GM18861 (cell line): ENCODE data around the gene RPL39.
A peak's percentile ranks its signal among the peaks of the same experiment; 100 is the strongest.
"Not testable (repeated sequence)": the region's sequence is repeated elsewhere in the genome, so short reads cannot be mapped to it uniquely, and the experiment has no call there.

Experiments used
- ATAC-seq: cut with Tn5 transposase; IDR thresholded peaks from one replicate; pipeline ENCODE4 v1.9.1; 2021; ENCODE audit not compliant: unreplicated experiment

Gene RPL39

DNA sequence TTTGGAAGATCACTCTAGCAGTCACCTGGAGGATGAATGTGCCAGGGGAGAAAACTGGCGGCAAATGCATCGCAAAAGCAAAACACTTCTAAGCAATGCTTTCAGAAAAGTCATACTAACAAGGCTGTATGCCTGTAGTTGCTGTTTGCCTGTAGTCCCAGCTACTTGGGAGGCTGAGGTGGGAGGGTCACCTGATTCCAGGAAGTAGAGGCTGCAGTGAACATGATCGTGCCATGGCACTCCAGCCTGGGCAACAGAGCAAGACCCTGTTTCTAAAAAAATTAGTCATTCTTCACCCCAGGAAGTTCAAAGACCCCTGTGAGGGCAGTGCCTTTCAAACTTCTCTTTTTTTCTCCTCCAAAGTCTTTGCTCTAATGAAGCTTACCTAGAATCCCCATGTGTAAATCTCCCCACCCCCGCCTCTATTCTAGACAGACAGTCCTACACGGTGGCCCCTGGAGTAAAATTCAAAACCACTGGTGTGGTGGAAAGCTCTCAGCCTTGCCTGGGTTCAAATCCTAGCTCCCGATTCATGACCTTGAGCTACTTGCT is 27.5 kb downstream of the RPL39 start:
- no peak for ATAC-seq

DNA sequence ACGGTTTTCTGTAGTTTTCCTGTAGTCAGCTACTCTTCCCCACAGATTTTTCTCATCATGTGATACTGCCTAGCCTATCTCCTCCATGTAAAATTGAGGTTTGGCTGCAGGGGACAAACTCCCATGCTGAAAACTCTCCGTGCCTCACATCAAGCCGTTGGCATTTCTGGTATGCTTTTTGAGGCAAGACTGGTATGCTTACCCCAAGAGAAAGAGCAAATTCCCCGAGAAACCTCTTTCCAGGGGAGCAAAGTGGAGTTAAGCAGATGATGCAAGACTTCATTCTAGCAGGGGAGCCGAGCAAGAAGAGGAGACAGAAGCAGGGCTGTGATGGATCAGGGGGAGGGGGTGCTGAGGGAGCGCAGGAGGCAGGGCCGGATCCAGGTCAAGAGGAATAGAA is 28.2 kb downstream of the RPL39 start:
- no peak for ATAC-seq

DNA sequence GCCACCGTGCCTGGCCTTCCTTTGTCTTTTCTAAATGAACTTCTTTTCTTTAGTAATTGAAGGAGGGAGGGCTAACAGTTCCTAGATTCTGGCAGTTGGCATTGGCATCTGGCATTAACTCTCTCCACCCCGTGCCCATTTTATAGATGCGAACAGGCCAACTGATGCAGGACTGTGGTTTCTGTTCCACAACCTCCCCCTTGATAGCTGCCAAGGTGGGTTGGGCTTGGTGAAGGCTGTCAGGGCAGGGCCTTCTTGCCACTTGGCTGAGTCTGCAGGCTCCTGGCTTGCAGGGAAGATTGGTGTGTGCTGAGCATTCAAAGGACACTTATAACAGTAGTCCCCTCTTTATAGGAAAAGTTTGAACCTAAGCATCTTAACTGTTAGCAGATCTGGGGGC is 28.7 kb downstream of the RPL39 start:
- ATAC-seq, result no peak

DNA sequence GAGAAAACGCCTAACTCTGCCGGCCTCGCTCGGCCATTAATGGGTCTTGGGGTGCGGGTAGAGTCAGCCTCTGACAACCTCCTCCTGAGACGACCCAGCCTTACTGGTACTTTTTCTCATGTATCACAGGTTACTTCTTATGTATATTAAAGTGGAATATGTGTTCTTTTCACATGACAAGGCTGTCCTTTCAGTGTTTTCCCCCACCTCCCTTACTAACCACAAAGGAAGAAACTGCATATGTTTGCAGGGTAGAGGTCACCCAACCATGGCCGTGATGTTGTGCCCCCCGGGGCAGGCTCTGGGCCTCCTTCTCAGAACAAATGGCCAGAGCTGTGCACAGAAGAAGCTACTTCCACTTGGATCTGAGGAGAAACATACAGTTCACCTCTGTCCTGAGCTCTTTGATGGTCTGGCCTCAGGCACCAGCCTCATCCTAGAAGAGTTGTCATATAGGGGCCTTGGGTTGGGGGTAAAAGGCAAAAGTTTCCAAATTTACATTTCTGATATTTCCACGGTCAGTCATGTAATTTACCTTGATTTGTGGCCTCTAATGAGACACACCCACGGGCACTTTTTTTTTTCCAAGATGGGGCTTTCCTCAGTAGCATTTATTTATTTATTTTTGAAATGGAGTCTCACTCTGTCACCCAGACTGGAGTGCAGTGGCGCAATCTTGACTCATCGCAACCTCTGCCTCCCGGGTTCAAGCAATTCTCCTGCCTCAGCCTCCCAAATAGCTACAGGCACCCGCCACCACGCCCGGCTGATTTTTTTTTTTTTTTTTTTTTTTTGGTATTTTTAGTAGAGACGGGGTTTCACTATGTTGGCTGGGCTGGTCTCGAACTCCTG is 31.2 kb downstream of the RPL39 start:
- ATAC-seq, result no peak

DNA sequence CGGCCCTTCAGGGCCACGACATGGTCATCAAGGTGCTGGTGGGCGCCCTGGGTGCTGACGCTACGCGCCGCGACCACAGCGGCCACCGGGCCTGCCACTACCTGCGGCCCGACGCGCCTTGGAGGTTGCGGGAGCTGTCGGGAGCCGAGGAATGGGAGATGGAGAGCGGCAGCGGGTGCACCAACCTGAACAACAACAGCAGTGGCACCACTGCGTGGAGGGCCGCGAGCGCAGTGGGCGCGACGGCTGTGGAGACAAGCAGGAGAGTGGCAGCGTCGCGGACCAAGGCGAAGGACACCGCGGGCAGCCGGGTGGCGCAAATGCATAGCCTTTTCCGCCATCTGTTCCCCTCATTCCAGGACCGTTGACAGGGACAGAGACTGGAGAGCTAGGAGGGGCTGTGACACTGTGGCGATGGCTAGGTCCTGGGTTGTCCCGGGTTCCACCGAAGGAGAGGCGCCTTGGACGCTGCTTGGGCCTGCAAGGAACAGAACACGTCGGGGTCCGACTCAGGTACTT is 32.1 kb downstream of the RPL39 start:
- no peak for ATAC-seq

DNA sequence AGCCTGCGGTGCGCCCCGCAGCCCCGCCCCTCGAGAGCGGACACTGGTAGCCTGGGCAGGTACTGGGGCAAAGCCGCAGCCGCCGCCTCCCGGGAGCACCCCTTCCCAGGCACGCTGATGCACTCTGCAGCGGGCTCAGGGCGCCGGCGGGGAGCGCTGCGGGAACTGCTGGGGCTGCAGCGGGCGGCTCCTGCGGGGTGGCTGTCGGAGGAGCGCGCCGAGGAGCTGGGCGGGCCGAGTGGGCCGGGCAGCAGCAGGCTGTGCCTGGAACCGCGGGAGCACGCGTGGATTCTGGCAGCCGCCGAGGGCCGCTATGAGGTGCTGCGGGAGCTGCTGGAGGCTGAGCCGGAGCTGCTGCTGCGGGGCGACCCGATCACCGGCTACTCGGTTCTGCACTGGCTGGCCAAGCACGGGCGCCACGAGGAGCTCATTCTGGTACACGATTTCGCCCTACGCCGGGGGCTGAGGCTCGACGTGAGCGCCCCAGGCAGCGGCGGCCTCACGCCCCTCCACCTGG is 32.6 kb downstream of the RPL39 start:
- ATAC-seq, result no peak

DNA sequence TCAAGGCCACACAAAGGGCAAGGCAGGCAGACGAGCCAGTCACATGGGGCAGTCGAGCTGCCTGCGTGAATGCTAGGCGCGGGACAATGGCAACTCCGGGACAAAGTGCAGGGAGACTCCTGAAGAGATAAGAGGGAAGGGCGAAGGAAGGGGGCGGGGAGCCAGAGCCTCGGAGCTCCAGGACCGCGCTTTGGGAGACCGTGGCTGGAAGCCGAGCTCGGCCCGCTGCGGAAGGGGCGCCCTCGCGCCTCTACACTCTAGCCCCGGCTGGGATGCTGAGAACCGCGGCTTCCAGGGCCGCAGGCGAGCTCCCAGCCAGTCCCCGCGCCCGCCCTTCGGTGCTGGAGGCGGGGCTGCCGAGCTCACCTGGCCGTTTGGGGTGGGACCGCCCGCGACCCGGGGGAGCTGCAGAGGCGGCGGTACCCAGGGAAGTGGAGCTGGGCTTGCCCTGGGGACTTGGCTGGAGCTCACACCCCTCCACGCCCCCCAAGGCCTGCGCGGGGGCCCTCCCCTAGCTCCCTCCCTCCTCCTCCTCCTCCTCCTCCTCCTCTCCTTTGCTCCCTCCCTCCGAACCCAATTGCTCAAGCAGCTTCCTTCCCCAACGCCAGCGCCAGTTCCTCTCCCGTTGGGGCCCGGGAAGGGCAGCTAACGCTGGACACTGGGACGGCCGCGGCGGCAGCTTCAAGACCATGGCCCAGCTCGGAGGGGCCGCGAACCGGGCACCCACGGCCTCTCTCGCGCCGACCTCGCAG is 33.3 kb downstream of the RPL39 start, which contains the start of gene SOWAHD:
Gene SOWAHD, plus strand, starts transcription at position 610 of the 752 bp plus-strand sequence. Its CDS starts 80 bp downstream, at position 690.
- no peak for ATAC-seq

DNA sequence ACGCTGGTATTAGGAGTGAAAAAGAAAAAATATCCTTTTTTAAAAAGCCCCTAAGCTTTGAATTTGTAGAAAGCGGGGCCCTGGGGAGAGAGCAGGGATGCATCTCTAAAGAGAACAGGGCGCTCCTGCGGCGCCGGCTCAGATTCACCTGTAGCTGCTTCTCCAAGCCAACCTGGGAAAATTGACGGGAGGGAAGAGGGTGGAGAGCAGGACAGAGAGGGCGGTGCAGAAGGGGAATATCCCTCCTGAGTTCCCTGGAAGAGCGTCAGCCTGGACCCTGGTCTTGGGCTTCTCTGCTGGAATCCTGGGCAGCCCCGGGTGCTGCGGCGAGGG is 33.8 kb downstream of the RPL39 start:
- no peak for ATAC-seq

DNA sequence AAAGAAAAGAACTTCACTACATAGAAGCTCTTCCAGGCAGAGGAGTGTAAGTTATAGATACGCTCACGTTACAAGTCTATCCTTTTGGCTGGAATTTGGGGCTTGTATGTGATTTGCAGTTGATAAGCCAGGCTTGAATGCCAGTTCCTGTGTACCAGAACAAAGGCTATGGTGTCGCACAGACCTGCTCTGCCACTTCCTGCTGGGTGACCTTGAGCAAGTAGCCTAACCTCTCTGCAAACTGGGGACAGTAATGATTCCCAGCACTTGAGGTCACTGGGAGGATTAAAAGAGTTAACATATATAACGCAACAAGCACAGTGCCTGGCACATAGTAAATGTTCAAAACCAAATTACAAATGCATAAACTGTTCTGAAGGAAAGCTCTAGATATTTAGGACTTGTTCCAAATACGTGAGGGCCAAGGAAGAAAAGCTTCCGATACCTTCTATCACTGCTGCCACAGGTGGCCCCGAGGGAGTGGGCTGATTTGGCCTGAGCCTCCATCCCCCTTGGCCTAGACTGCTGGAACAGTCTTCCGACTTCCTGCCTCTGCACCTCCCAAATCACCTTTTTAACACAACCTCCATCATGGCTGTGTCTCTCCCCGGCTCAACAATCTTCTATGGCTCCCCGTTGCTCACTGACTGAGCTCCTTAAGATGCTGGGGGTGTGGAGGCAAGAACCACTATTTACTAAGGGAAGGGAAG is 34.3 kb downstream of the RPL39 start:
- ATAC-seq, result no peak

DNA sequence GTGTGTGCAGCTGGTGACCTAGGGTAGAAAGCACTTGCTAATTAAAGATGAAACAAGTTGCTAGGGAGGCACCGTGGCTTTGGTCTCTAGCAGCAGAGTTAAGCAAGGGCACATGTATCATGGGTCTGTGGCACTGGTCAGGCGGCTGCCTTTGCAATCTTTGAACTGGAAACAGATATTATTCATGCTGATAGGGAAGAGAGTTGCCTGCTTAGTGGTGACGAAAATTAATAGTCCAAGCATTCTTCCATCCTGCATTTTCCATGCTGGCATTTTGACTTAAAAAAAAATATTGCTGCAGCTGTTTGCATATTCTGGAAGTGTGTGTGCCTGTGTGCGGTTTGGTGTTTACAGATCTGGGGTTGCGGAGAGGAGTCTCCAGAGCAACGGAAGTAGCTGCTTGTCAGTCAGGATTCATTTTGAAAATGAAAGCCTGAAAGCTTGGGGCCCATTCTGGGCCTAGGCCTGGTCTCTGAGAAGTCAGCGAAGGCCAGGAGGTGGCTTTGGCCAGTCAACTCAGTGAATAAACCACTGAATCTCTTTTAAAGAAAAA is 35.4 kb downstream of the RPL39 start:
- ATAC-seq, result peak; percentile 72

DNA sequence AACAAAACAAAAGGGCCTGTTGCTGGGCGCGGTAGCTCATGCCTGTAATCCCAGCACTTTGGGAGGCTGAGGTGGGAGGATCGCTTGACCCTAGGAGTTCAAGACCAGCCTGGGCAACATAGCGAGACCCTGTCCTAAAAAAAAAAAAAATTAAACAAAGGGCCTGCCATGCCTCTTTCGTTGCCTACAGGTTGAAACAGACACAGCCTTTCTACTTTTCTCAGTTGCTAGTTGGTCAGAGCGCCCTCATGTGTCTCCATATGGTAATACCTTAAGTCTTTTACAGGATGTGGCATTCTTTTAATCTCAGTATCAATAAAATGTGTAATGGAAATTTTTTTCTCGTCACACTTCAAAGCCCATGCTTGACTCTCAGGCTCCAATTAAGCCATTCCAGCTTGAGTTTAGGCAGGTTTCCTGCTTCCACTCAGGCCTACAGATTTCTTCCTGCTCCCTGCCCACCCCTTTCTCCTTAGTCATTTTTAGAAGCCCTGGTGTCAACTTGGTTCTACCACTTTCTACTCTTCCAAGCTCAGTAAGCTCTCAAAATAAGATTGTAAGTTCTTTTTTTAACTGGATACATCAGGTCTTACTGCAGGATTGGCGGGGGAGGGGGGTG is 37.7 kb downstream of the RPL39 start:
- ATAC-seq, result peak; percentile 23

DNA sequence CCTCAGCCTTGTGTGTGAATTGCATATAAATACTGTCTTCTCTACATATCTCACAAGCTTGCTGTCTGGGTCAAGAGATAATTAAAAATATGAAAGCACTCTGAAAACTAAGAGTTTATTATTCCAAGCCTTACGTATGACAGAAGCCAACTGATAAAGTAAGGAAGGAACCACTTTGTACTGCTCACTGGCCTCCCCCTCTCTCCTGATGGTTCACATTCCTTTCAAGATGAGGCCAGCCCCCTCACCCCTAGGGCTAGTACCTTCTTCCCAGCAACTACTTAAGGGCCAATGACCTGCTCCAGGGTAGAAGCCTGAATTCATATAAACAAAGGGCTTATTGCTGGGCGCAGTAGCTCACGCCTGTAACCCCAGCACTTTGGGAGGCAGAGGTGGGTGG is 38.4 kb downstream of the RPL39 start:
- ATAC-seq, result no peak

DNA sequence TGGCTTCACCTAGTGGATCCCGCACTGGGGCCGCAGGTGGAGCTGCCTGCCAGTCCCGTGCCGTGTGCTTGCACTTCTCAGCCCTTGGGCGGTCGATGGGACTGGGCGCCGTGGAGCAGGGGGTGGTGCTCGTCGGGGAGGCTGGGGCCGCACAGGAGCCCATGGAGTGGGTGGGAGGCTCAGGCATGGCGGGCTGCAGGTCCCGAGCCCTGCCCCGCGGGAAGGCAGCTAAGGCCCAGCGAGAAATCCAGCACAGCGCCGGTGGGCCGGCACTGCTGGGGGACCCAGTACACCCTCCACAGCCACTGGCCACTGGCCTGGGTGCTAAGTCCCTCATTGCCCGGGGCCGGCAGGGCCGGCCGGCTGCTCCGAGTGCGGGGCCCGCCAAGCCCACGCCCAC is 40.7 kb downstream of the RPL39 start:
- ATAC-seq, result not testable (repeated sequence)

DNA sequence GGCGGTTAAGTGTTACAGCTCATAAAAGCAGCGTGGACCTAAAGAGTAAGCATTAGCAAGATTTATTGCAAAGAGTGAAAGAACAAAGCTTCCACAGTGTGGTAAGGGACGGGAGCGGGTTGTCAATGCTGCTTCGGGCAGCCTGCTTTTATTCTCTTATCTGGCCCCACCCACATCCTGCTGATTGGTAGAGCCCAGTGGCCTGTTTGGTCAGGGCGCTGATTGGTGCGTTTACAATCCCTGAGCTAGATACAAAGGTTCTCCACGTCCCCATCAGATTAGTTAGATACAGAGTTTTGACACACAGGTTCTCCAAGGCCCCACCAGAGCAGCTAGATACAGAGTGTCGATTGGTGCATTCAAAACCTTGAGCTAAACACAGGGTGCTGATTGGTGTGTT is 41.3 kb downstream of the RPL39 start:
- ATAC-seq, result not testable (repeated sequence)

DNA sequence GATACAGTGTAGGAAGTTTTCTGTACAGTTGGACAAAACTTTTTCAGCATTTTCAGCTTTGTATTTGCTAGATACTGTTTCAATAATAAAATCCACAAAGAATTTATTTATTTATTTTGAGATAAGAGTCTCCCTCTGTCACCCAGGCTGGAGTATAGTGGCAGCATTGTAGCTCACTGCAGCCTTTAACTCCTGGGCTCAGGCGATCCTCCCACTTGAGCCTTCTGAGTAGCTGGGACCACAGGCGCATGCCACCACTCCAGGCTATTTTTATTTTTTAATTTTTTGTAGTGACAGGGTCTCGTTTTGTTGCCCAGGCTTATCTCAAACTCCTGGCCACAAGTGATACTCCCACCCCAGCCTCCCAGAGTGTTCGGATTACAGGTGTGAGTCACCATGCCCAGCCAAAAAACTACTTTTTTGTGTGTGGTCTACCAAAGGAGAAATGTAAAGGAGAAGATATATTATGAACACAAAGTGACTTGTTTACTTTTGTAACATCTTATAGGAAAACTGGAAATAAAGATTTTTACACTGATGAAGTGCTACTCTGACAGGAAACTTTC is 46.1 kb downstream of the RPL39 start:
- ATAC-seq, result no peak

DNA sequence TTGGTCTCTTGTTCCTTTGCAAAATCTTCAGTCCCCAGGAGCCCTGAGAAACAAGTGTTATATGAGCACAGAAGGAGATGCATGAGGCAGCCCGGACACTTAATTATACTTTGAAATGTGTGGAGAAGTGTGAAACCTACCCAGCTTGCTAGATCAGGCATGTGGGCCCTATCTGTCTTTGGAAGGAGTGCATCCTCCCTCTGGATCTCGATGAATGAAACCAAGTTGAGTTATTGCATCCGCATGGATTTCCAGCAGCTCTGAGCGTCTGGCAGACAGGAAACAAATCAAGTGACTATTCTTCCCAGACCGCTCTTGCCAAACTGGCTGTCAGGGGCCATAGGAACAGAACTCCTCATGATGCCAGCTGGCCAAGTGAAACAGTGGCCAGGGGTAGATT is 52.7 kb downstream of the RPL39 start:
- no peak for ATAC-seq
